GM21381 (cell line): ENCODE data around the gene FAM234A.

Experiments
- ATAC-seq: cut with Tn5 transposase; IDR thresholded peaks from one replicate; pipeline ENCODE4 v1.9.1; 2021; ENCODE audit warnings: mild to moderate bottlenecking, moderate library complexity; ENCODE audit not compliant: unreplicated experiment

The FAM234A gene

GRCh38 chr16:293043-293775, 58.6 kb downstream of the FAM234A start:
- no peak for ATAC-seq

GRCh38 chr16:296276-296675, 61.7 kb downstream of the FAM234A start:
- no peak for ATAC-seq

GRCh38 chr16:296806-297510, 62.3 kb downstream of the FAM234A start:
- ATAC-seq: no peak

GRCh38 chr16:297832-298231, 63.2 kb downstream of the FAM234A start:
- no peak for ATAC-seq

GRCh38 chr16:301235-301634, 66.6 kb downstream of the FAM234A start:
- ATAC-seq: no peak

- no peak for ATAC-seq
Measured at GRCh38 chr16:301950-302349, 67.3 kb downstream of the FAM234A start.

- ATAC-seq: no peak
Measured at GRCh38 chr16:303760-304505, 69.3 kb downstream of the FAM234A start.

GRCh38 chr16:305916-306626, 71.5 kb downstream of the FAM234A start:
- no peak for ATAC-seq

- ATAC-seq: no peak
Measured at GRCh38 chr16:306911-307370, 72.3 kb downstream of the FAM234A start.

- ATAC-seq: no peak
Measured at GRCh38 chr16:307691-308312, 73.2 kb downstream of the FAM234A start.

GRCh38 chr16:309476-309875, 74.9 kb downstream of the FAM234A start:
- no peak for ATAC-seq

GRCh38 chr16:311725-312124, 77.1 kb downstream of the FAM234A start:
- no peak for ATAC-seq

GRCh38 chr16:314351-314750, 79.7 kb downstream of the FAM234A start:
- ATAC-seq: no peak

- no peak for ATAC-seq
Measured at GRCh38 chr16:314795-315299, 80.2 kb downstream of the FAM234A start.
